MM.1S (cell line): ENCODE measurements around the gene LAMB3.

ENCODE experiments used
- DNase-seq: peaks from one replicate; pipeline ENCODE4 v3.0.0-alpha.2; 2015
- H2AFZ ChIP-seq: fragments of 300-600 bp; sonication (generic); 2 replicates; pipeline ENCODE4 v1.6.0; 2016; ENCODE audit warnings: antibody characterized with exemption, low read length
- H3F3A ChIP-seq: fragments of 300-600 bp; sonication (generic); 2 replicates; pipeline ENCODE4 v1.6.1; 2016; ENCODE audit warnings: mild to moderate bottlenecking, antibody characterized with exemption, low read length, moderate library complexity, mixed read lengths; ENCODE audit not compliant: insufficient read depth
- H3K27ac ChIP-seq: fragments of 300-600 bp; sonication (generic); 2 replicates; pipeline ENCODE4 v1.5.1; 2016; ENCODE audit warnings: mild to moderate bottlenecking, low read length
- H3K27me3 ChIP-seq: fragments of 300-600 bp; sonication (generic); replicated peaks from 2 replicates; pipeline ENCODE4 v1.6.0; 2016; ENCODE audit warnings: low read length; ENCODE audit not compliant: insufficient read depth
- H3K36me3 ChIP-seq: fragments of 300-600 bp; sonication (generic); replicated peaks from 2 replicates; pipeline ENCODE4 v1.6.1; 2016; ENCODE audit warnings: mild to moderate bottlenecking, low read length, mixed read lengths; ENCODE audit not compliant: insufficient read depth
- H3K4me1 ChIP-seq: fragments of 300-600 bp; sonication (generic); 2 replicates; pipeline ENCODE4 v1.6.1; 2016; ENCODE audit warnings: low read length, mixed read lengths
- H3K4me2 ChIP-seq: fragments of 300-600 bp; sonication (generic); 2 replicates; pipeline ENCODE4 v1.6.0; 2016; ENCODE audit warnings: low read depth, low read length
- H3K4me3 ChIP-seq: fragments of 300-600 bp; sonication (generic); 2 replicates; pipeline ENCODE4 v1.5.1; 2016; ENCODE audit warnings: low read length, mixed read lengths
- H3K79me2 ChIP-seq: fragments of 300-600 bp; sonication (generic); 2 replicates; pipeline ENCODE4 v1.6.1; 2016; ENCODE audit warnings: mixed run types, low read length, mixed read lengths
- H3K9ac ChIP-seq: fragments of 300-600 bp; sonication (generic); 2 replicates; pipeline ENCODE4 v1.6.1; 2016; ENCODE audit warnings: low read length, mixed read lengths
- H3K9me2 ChIP-seq: fragments of 300-600 bp; sonication (generic); replicated peaks from 2 replicates; pipeline ENCODE4 v1.6.1; 2016; ENCODE audit warnings: mild to moderate bottlenecking, low read length, mixed read lengths; ENCODE audit not compliant: insufficient read depth
- H3K9me3 ChIP-seq: fragments of 300-600 bp; sonication (generic); replicated peaks from 2 replicates; pipeline ENCODE4 v1.6.1; 2016; ENCODE audit warnings: mild to moderate bottlenecking, low read length, mixed read lengths; ENCODE audit not compliant: insufficient read depth
- H4K20me1 ChIP-seq: fragments of 300-600 bp; sonication (generic); 2 replicates; pipeline ENCODE4 v1.6.1; 2016; ENCODE audit warnings: mild to moderate bottlenecking, low read length, moderate library complexity, mixed read lengths; ENCODE audit not compliant: insufficient read depth
- EZH2 ChIP-seq: fragments of 300-600 bp; sonication (generic); optimal IDR thresholded peaks from 2 replicates; pipeline ENCODE3; 2017; ENCODE audit warnings: low read depth, mild to moderate bottlenecking, antibody characterized with exemption, low read length, mixed read lengths
- EZH2phosphoT487 ChIP-seq: fragments of 300-600 bp; sonication (generic); IDR thresholded peaks from 2 replicates; pipeline ENCODE4 v1.6.1; 2018; ENCODE audit warnings: antibody characterized with exemption, low read length
- TF ChIP-seq, protein P1 (sequence below): fragments of 300-600 bp; sonication (generic); IDR thresholded peaks from 2 replicates; pipeline ENCODE4 v1.5.1; 2016; ENCODE audit warnings: antibody characterized with exemption, low read length, mixed read lengths

LAMB3 gene

DNA sequence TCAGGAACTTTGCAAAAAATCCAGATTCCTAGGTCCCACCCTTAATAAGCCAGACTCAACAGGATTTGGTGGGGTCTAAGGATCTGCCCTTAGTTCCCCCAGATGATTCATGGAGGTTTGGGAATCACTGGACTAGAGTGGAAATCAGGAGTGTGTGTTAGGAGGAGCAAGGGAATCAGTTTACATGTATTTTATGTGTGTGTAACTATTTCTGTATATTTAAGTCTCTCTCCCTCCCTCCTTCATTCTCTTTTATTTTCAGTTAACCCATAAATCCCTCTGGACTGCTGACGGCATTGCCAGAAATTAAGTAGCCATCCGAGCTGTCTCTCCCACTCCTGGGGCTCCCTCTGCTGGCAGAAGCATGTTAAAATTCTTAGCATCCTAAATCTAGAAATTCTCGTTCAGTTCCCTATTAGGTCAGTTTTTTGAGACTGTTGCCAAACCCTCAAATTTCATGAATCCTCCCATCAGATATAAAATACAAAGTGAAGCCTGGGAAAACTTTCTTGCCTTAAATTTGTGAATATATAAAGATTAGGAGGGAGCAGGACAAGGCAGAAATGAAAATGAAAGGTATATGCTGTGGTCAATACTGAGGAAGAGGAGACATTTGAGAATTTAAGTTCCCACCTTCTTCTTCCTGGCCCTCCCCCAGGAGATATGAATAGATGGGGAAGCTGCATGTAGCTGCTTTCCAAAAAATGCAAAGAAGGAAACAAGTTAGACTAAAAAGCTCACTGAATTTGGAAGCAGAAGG, 40.7 kb upstream of the LAMB3 start:
- Histone ChIP-seq H3K4me3 (peak overlapping the region; percentile 13; the same call in 1 of the 2 replicates), H3K9ac (no peak overlapping the region; the same call in 1 of the 2 replicates), H3K27me3 (no peaks in the 10 kb centered on the region), H3F3A (no peaks in the 10 kb centered on the region), H3K9me2 (no peaks in the 10 kb centered on the region), H4K20me1 (no peaks in the 10 kb centered on the region), H3K27ac (no peak overlapping the region), H3K4me2 (peak overlapping the region; percentile 61), H3K79me2 (no peaks in the 10 kb centered on the region), H2AFZ (peak overlapping the region; percentile 60), H3K36me3 (no peaks in the 10 kb centered on the region), H3K4me1 (peaks cover 9% of the 10 kb centered on the region), H3K9me3 (no peaks in the 10 kb centered on the region)
- TF ChIP-seq EZH2 (no peak), EZH2phosphoT487 (no peak)
- TF ChIP-seq, protein P1, sequence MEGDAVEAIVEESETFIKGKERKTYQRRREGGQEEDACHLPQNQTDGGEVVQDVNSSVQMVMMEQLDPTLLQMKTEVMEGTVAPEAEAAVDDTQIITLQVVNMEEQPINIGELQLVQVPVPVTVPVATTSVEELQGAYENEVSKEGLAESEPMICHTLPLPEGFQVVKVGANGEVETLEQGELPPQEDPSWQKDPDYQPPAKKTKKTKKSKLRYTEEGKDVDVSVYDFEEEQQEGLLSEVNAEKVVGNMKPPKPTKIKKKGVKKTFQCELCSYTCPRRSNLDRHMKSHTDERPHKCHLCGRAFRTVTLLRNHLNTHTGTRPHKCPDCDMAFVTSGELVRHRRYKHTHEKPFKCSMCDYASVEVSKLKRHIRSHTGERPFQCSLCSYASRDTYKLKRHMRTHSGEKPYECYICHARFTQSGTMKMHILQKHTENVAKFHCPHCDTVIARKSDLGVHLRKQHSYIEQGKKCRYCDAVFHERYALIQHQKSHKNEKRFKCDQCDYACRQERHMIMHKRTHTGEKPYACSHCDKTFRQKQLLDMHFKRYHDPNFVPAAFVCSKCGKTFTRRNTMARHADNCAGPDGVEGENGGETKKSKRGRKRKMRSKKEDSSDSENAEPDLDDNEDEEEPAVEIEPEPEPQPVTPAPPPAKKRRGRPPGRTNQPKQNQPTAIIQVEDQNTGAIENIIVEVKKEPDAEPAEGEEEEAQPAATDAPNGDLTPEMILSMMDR: peak; percentile 94
- DNase-seq: peak; percentile 82

- Histone ChIP-seq H3K4me2 (no peak overlapping the region), H3K9me2 (no peaks in the 10 kb centered on the region), H3F3A (no peaks in the 10 kb centered on the region), H3K9me3 (no peaks in the 10 kb centered on the region), H3K4me1 (peaks cover 12% of the 10 kb centered on the region), H3K36me3 (no peaks in the 10 kb centered on the region), H2AFZ (peak overlapping the region; percentile 60; the same call in 1 of the 2 replicates), H4K20me1 (no peaks in the 10 kb centered on the region), H3K4me3 (no peak overlapping the region), H3K27ac (no peak overlapping the region), H3K27me3 (no peaks in the 10 kb centered on the region), H3K9ac (no peak overlapping the region), H3K79me2 (no peaks in the 10 kb centered on the region)
- DNase-seq: no peak
- no peak for TF ChIP-seq EZH2
- TF ChIP-seq, protein P1: no peak
- TF ChIP-seq EZH2phosphoT487: no peak
These were observed 40.1 kb upstream of the LAMB3 start for GRCh38 chr1:209692296-209692695.

- Histone ChIP-seq H3K4me2 (no peak overlapping the region), H3K4me1 (peaks cover 22% of the 10 kb centered on the region)
- DNase-seq: no peak
These were observed 39.0 kb upstream of the LAMB3 start for GRCh38 chr1:209691237-209691636.

More at GRCh38 chr1:209691237-209691636, 39.0 kb upstream of the LAMB3 start:
- Histone ChIP-seq H3K27me3 (no peaks in the 10 kb centered on the region), H3K36me3 (no peaks in the 10 kb centered on the region), H3K27ac (no peak overlapping the region), H4K20me1 (no peaks in the 10 kb centered on the region), H3K9me3 (no peaks in the 10 kb centered on the region), H3K9me2 (no peaks in the 10 kb centered on the region), H2AFZ (no peak overlapping the region), H3K79me2 (no peaks in the 10 kb centered on the region), H3K4me3 (no peak overlapping the region), H3F3A (peaks cover 3% of the 10 kb centered on the region), H3K9ac (no peak overlapping the region)
- no peak for TF ChIP-seq EZH2
- TF ChIP-seq, protein P1: no peak
- TF ChIP-seq EZH2phosphoT487: no peak
